Skin of body (tissue), 2 donors: Measurements from ENCODE around the gene MTM1. TPM values are rescaled to one million over a fixed set of nuclear protein-coding genes. Genes with fewer than 3 reads are reported as not detected.

Experiments
- DNase-seq: peaks from one replicate; lab custom pipeline; 2025; lab: John Stamatoyannopoulos, UW
- total RNA-seq: library from RNA; depleted of rRNA; stranded (reverse); fragments of >200 nt; gene quantifications from one replicate; pipeline ENCODE4 v1.2.3, GENCODE V29; 2014

Gene MTM1
- total RNA-seq, 1 donor from 2014 or later: 16.1 TPM

- DNase-seq: no peak
Measured at GRCh38 chrX:150663073-150663472, 94.7 kb downstream of the MTM1 start.

DNA sequence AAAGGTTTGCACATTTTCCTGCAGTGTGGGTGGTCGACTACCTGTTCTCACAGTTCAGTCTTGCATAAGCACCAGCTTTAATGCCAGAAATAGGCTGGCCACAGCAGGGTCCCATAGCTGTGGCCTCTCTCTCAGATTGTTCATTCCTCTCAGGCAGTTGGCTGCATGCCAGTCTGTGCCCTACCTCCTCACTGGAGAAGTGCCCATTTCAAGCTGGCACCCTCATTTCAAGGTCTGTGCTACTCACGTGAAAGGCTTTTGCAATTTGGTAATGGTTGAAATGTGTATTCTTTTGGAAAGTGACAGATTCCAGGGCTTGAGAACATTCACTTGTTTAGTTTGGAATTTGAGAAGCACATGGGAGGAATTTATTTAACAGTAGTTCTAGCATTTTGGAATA lies 95.9 kb downstream of the MTM1 start:
- no peak for DNase-seq

GRCh38 chrX:150676221-150676620 lies 107.8 kb downstream of the MTM1 start:
- no peak for DNase-seq

GRCh38 chrX:150680974-150681373 lies 112.6 kb downstream of the MTM1 start:
- DNase-seq: no peak

GRCh38 chrX:150683112-150683511 lies 114.7 kb downstream of the MTM1 start:
- DNase-seq: no peak

DNA sequence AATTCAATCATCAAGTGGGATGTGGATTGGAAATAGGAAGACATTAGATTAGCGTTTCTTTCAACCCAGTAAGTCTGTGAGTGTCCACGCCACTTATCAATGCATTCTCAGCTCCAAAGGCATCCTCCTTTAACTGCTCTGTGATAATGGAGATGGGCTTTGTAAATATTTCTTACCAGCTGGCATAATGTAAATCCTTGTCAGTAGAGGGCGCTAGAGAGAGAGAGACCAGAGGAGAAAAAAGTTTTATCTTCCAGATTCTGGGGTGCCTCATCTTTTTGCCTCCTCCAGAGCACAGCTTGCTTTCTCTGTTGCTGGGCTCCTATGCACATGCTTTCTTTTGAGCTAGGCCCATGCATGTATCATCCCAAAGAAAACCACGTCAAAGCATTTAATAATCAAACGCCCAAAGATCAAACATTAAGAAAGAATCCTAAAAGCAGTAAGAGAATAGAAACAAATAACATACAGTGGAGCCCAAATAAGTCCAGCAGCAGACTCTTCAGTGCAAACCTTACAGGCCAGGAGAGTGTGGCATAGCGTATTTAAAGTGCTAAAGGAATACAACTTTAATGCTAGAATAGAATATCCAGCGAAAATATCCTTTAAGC lies 115.2 kb downstream of the MTM1 start:
- no peak for DNase-seq

- no peak for DNase-seq
Measured at GRCh38 chrX:150688911-150689451, 120.6 kb downstream of the MTM1 start.

GRCh38 chrX:150690126-150690525 lies 121.7 kb downstream of the MTM1 start:
- no peak for DNase-seq

DNA sequence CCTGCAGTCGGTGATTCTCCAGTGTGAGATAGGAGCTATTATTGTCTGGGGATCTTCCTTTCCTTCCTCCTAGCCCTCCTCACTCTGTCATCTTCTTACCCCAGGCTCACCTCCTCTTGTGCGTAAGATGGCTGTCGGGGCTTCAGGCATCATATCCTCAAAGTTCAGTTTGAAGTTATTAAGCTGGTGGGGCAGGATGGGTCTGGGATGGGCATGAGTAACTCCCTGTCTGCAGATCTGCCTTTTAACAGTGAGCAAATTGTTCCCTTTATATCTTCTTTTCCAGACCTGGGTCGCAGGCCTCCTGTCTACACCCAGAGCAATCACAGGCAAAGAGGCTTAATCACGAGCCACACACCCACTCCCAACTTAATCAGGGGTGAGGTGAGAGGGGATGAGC lies 123.9 kb downstream of the MTM1 start:
- no peak for DNase-seq

- DNase-seq: no peak
Measured at GRCh38 chrX:150692831-150693724, 124.7 kb downstream of the MTM1 start, which contains the start of gene MTMR1. Gene MTMR1, plus strand, starts transcription at chrX:150693396. Its CDS starts 135 bp downstream, at chrX:150693531.

- peak; percentile 33 for DNase-seq
Measured at GRCh38 chrX:150693725-150694574, 125.5 kb downstream of the MTM1 start.

- no peak for DNase-seq
Measured at GRCh38 chrX:150694738-150695410, 126.5 kb downstream of the MTM1 start.

GRCh38 chrX:150696331-150696730 lies 127.9 kb downstream of the MTM1 start:
- DNase-seq: no peak

- DNase-seq: no peak
Measured at GRCh38 chrX:150696866-150697265, 128.4 kb downstream of the MTM1 start.

DNA sequence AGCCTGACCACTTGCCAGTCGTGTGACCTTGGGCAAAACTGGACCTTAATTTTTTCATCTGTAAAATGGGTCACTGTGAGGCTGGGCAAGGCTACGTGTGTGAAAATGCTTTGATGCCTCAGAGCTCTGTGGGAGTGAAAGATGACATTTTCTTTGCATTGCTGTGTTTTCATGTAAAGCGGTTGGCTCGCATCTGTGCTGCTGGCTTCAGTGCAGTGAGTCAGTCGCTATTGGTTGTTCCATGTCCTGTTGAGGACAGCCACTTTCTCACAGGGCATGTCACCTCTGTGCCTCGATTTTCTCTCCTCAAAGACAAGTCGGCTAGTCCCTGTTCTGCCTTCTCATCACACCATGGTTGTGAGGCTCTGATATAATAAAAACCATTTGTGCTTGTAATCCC lies 129.2 kb downstream of the MTM1 start:
- no peak for DNase-seq

DNA sequence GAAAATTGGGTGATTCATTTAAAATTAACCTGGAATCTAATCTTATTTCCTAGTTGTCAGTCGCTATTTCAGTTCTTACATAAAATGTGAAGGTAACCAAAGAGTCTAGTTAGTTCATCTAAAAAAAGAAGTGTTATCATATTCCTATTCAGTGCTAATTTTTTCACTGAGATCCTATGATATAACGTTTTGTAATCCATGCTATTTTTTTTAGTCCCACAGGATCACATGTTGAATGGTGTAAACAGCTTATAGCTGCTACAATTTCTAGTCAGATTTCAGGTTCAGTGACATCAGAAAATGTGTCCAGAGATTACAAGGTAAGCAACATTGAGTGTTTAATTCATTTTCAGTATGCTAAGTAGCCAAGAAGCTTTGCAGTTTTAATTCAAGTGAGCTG lies 130.6 kb downstream of the MTM1 start:
- no peak for DNase-seq

GRCh38 chrX:150700107-150700506 lies 131.7 kb downstream of the MTM1 start:
- no peak for DNase-seq

GRCh38 chrX:150701377-150701776 lies 133.0 kb downstream of the MTM1 start:
- DNase-seq: no peak

GRCh38 chrX:150702966-150703694 lies 134.7 kb downstream of the MTM1 start:
- DNase-seq: no peak

GRCh38 chrX:150703695-150703974 lies 135.2 kb downstream of the MTM1 start:
- DNase-seq: no peak
